DMS 273 (cell line): ENCODE data around the gene CTCFL.
A peak's percentile ranks its signal among the peaks of the same experiment; 100 is the strongest.

ENCODE experiments used
- DNase-seq: peaks from one replicate; lab custom pipeline; 2025; ENCODE audit not compliant: unreplicated experiment; lab: John Stamatoyannopoulos, UW

Gene CTCFL

GRCh38 chr20:57524511-57525176, at the start of gene CTCFL:
Gene CTCFL, minus strand, starts transcription at chr20:57525140. Its CDS starts 935 bp downstream, at chr20:57524205.
- no peak for DNase-seq

- DNase-seq: peak; percentile 17
Measured at GRCh38 chr20:57573894-57574293, 49.0 kb upstream of the CTCFL start.

GRCh38 chr20:57573242-57573641, 48.3 kb upstream of the CTCFL start:
- DNase-seq: no peak

- no peak for DNase-seq
Measured at GRCh38 chr20:57571782-57572416, 47.0 kb upstream of the CTCFL start.

GRCh38 chr20:57570920-57571319, 46.0 kb upstream of the CTCFL start:
- DNase-seq: no peak

GRCh38 chr20:57570145-57570850, 45.4 kb upstream of the CTCFL start:
- DNase-seq: no peak

GRCh38 chr20:57568960-57569359, 44.0 kb upstream of the CTCFL start:
- no peak for DNase-seq

GRCh38 chr20:57568088-57568896, 43.4 kb upstream of the CTCFL start:
- DNase-seq: no peak

- DNase-seq: no peak
Measured at GRCh38 chr20:57567471-57568079, 42.6 kb upstream of the CTCFL start.

- no peak for DNase-seq
Measured at GRCh38 chr20:57566803-57567459, 42.0 kb upstream of the CTCFL start.

GRCh38 chr20:57566399-57566798, 41.5 kb upstream of the CTCFL start:
- no peak for DNase-seq

GRCh38 chr20:57564951-57565642, 40.2 kb upstream of the CTCFL start:
- no peak for DNase-seq

- DNase-seq: no peak
Measured at GRCh38 chr20:57564180-57564802, 39.4 kb upstream of the CTCFL start.

GRCh38 chr20:57563522-57563921, 38.6 kb upstream of the CTCFL start:
- no peak for DNase-seq

GRCh38 chr20:57562541-57563465, 37.9 kb upstream of the CTCFL start:
- no peak for DNase-seq

- no peak for DNase-seq
Measured at GRCh38 chr20:57561356-57562279, 36.7 kb upstream of the CTCFL start.
